ENCODE measurements around the gene ABCC1.
"Not testable (repeated sequence)": the region's sequence is repeated elsewhere in the genome, so short reads cannot be mapped to it uniquely, and the experiment has no call there.

Gene ABCC1

GRCh38 chr16:16189842-16190241 lies 240.4 kb downstream of the ABCC1 start:
- no peak for TF ChIP-seq CTCF (conservative IDR thresholded peaks at IDR 0.05)
- TF ChIP-seq ZFX (IDR thresholded peaks at IDR 0.05) = no peak
- no peak overlapping the region for H3K27ac ChIP-seq

GRCh38 chr16:16190546-16190945 lies 241.1 kb downstream of the ABCC1 start:
- H3K27ac ChIP-seq = no peak overlapping the region
- TF ChIP-seq ZFX (IDR thresholded peaks at IDR 0.05) (no peak), CTCF (conservative IDR thresholded peaks at IDR 0.05) (no peak)

- H3K27ac ChIP-seq = not testable (repeated sequence)
Measured at GRCh38 chr16:16190966-16191365, 241.6 kb downstream of the ABCC1 start.

GRCh38 chr16:16191493-16192167 lies 242.2 kb downstream of the ABCC1 start:
- TF ChIP-seq CTCF (conservative IDR thresholded peaks at IDR 0.05) (no peak), ZFX (IDR thresholded peaks at IDR 0.05) (no peak)

More at GRCh38 chr16:16191493-16192167, 242.2 kb downstream of the ABCC1 start:
- no peak overlapping the region for H3K27ac ChIP-seq
